ENCODE measurements around the gene GNPAT. TPM values are rescaled to one million over a fixed set of nuclear protein-coding genes. Genes with fewer than 3 reads are reported as not detected.
A peak's percentile ranks its signal among the peaks of the same experiment; 100 is the strongest.

The GNPAT gene
- total RNA-seq, 1 donor from 2014 or later: 68.5 TPM

DNA sequence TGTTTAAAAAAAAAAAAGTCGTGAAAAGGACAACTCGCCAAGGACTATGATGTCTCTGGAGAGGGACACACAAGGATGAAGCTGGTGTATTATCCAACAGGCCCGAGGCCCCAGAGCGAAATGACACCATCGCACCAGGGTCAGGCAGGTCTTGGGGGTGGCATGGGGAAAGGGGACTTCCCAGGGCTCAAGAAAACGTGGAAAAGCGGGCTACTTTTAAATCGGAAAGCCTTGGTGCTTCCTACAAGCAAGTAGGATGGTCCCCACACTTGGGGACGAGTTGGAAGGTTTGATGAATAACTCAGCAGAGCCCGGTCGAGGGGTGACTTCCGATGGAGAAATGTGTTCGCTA lies 505 bp upstream of the GNPAT start:
- DNase-seq (ENCODE audit: low spot score in 2 of 2) (no peak), FAIRE-seq (no peak)

GRCh38 chr1:231241750-231242149 lies 738 bp downstream of the GNPAT start:
- peak in 1 of 2 donors; percentile 20 for DNase-seq (ENCODE audit: low spot score in 2 of 2)
- no peak for FAIRE-seq

DNA sequence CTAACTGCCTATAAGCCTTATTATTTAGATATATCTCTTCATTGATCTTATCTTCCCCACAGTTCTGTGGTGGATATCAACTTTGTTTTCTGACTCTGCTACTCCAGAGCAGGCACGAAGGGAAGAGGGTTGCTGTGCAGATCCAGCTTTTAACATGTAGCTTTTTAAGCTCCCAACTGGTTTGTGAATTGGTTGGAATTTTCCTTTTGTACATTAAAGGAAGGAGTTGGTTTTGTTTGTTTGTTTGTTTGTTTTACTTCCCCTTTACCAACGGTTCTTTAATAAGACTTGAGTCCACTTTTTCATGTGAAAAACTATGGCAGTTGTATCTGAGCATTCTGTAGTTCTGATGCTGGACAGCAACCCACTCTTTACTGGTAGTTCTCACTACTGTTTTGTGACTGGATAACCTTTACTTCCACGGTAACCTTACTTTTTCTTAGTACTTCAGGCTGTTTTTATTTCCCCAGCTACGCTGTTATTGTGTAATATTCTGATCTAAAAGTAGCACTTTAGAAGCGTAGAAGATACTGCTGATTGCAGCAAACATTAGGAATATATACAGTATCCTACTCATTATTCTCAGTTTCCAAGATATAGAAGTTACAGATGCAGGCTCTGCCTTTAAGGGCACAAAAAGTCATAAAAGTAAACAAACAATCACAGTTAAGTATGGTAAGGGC lies 1.6 kb downstream of the GNPAT start:
- FAIRE-seq (no peak), DNase-seq (ENCODE audit: low spot score in 2 of 2) (no peak)

DNA sequence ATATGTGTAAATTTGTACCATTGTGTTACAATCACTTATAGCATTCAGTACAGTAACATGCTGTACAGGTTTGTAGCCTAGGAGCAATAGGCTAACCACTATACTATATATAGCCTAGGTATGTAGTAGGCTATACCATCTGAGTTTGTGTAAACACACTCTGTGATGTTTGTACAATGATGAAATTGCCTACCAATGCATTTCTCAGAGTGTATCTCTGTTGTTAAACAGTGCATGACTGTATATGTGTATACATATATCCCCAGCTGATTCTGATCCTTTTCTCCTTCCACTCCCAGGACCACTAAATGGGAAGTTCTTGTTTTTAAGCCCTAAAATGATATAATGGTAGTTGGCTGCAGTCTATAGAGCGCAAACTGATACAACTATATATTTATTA lies 7.8 kb downstream of the GNPAT start:
- FAIRE-seq (no peak), DNase-seq (ENCODE audit: low spot score in 2 of 2) (no peak)

- FAIRE-seq (no peak), DNase-seq (ENCODE audit: low spot score in 2 of 2) (no peak)
Measured at GRCh38 chr1:231252336-231252735, 11.3 kb downstream of the GNPAT start.

- FAIRE-seq: no peak
- DNase-seq (ENCODE audit: low spot score in 2 of 2): no peak
Measured at GRCh38 chr1:231260351-231260750, 19.3 kb downstream of the GNPAT start.

GRCh38 chr1:231264642-231265041 lies 23.6 kb downstream of the GNPAT start:
- FAIRE-seq: no peak
- DNase-seq (ENCODE audit: low spot score in 2 of 2): no peak

- DNase-seq (ENCODE audit: low spot score in 2 of 2) (no peak), FAIRE-seq (no peak)
Measured at GRCh38 chr1:231265379-231265778, 24.4 kb downstream of the GNPAT start.

GRCh38 chr1:231266811-231267322 lies 25.9 kb downstream of the GNPAT start:
- DNase-seq (ENCODE audit: low spot score in 2 of 2): no peak
- FAIRE-seq: no peak

- FAIRE-seq: no peak
- DNase-seq (ENCODE audit: low spot score in 2 of 2): no peak
Measured at GRCh38 chr1:231272173-231272572, 31.2 kb downstream of the GNPAT start.

DNA sequence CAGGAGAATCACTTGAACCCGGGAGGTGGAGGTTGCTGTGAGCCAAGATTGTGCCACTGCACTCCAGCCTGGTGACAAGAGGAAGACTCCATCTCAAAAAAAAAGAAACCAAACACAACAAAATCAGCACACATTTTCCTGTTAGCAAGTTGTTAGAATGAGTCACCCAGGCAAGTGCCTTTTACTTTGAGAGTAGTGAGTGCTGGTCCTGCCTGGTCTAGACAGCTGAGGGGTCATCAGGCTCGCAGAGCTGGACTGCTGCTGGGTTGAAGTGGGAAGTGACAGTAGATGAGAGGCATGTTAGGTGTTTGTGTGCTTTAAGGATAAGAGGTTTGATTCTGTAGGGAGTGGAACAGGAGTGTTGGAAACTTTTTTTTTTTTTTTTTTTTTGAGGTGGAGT lies 31.9 kb downstream of the GNPAT start:
- DNase-seq (ENCODE audit: low spot score in 2 of 2) (no peak), FAIRE-seq (no peak)

- DNase-seq (ENCODE audit: low spot score in 2 of 2): no peak
- FAIRE-seq: no peak
Measured at GRCh38 chr1:231274119-231274825, 33.3 kb downstream of the GNPAT start.

GRCh38 chr1:231278100-231278790 lies 37.2 kb downstream of the GNPAT start:
- no peak for DNase-seq (ENCODE audit: low spot score in 2 of 2)
- FAIRE-seq: no peak

DNA sequence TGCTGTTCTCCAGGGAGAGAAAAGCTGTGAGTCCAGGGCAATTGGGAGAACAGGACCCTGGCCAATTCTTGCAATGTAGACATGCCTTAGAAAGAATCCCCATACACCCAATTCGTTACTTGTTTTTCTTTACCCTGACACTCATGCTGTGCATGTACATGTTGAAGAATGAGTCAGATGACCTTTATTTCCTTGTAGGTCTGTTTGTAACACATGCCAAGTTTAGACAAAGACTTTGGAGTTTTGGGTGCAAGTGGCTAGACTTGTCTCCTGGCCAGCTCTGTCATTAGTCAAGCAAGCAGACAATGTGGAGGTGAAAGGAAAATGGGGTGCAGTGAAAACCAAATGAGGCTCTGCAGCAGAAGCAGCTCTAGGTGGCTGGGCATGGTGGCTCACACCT lies 38.1 kb downstream of the GNPAT start:
- no peak for DNase-seq (ENCODE audit: low spot score in 2 of 2)
- FAIRE-seq: no peak

- no peak for DNase-seq (ENCODE audit: low spot score in 2 of 2)
- no peak for FAIRE-seq
Measured at GRCh38 chr1:231279683-231280082, 38.7 kb downstream of the GNPAT start.

DNA sequence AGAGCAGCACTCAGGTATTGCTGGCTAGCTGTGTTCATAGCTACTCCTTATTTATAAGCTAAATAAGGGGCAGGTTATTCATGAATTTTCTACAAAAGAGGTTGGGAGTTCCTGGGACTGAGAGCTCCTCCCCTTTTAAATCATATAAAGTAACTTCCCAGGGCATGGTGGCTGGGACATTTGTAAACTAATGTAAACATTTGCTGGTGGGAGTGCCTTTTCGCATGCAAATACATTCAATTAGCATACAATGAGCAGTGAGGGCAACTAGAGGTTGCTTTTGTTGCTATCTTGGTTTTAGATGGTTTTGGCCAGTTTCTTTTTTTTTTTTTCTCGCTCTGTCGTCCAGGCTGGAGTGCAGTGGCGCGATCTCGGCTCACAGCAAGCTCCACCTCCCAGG lies 43.4 kb downstream of the GNPAT start:
- no peak for FAIRE-seq

GRCh38 chr1:231286603-231287002 lies 45.6 kb downstream of the GNPAT start:
- FAIRE-seq (no peak), DNase-seq (ENCODE audit: low spot score in 2 of 2) (no peak)

More for the DNA sequence above, 43.4 kb downstream of the GNPAT start:
- no peak for DNase-seq (ENCODE audit: low spot score in 2 of 2)

GRCh38 chr1:231295938-231296337 lies 54.9 kb downstream of the GNPAT start:
- no peak for FAIRE-seq
- no peak for DNase-seq (ENCODE audit: low spot score in 2 of 2)

GRCh38 chr1:231301990-231302389 lies 61.0 kb downstream of the GNPAT start:
- no peak for FAIRE-seq
- no peak for DNase-seq (ENCODE audit: low spot score in 2 of 2)

GRCh38 chr1:231310391-231310934 lies 69.5 kb downstream of the GNPAT start:
- DNase-seq (ENCODE audit: low spot score in 2 of 2) (no peak), FAIRE-seq (no peak)

- no peak for FAIRE-seq
Measured at GRCh38 chr1:231311720-231312431, 70.9 kb downstream of the GNPAT start.

More at GRCh38 chr1:231311720-231312431, 70.9 kb downstream of the GNPAT start:
- DNase-seq (ENCODE audit: low spot score in 2 of 2): no peak

Data from frontal cortex (tissue), 4 donors.